IPS-15b (cell line): ENCODE results near the gene CACNB3.
A peak's percentile ranks its signal among the peaks of the same experiment; 100 is the strongest.

Experiments used
- H3K27me3 ChIP-seq: one replicate; pipeline ENCODE4 v1.6.1; 2013; ENCODE audit warnings: low read length; ENCODE audit not compliant: control insufficient read depth, insufficient read depth
- H3K36me3 ChIP-seq: one replicate; pipeline ENCODE4 v1.6.1; 2013; ENCODE audit warnings: low read length; ENCODE audit not compliant: control insufficient read depth, insufficient read depth
- H3K4me1 ChIP-seq: one replicate; pipeline ENCODE4 v1.6.1; 2013; ENCODE audit warnings: mild to moderate bottlenecking, low read length; ENCODE audit not compliant: control insufficient read depth, insufficient read depth
- H3K4me3 ChIP-seq: one replicate; pipeline ENCODE4 v1.5.1; 2013; ENCODE audit warnings: low read depth, low read length
- H3K9ac ChIP-seq: one replicate; pipeline ENCODE4 v1.6.1; 2013; ENCODE audit warnings: low read depth, mild to moderate bottlenecking, low read length
- H3K9me3 ChIP-seq: one replicate; pipeline ENCODE4 v1.6.1; 2013; ENCODE audit warnings: mild to moderate bottlenecking, low read length; ENCODE audit not compliant: control insufficient read depth, insufficient read depth

CACNB3 gene

GRCh38 chr12:48814262-48815125 lies 3.8 kb upstream of the CACNB3 start:
- Histone ChIP-seq H3K4me1 (peaks cover 18% of the 10 kb centered on the region), H3K9me3 (no peaks in the 10 kb centered on the region), H3K36me3 (no peaks in the 10 kb centered on the region), H3K9ac (no peak overlapping the region), H3K4me3 (peak overlapping the region; percentile 86), H3K27me3 (peaks cover 56% of the 10 kb centered on the region)

- no peaks in the 10 kb centered on the region for H3K36me3 ChIP-seq
- peak overlapping the region; percentile 86 for H3K4me3 ChIP-seq
- no peaks in the 10 kb centered on the region for H3K9me3 ChIP-seq
- H3K27me3 ChIP-seq: peaks cover 62% of the 10 kb centered on the region
- H3K4me1 ChIP-seq: peaks cover 23% of the 10 kb centered on the region
- no peak overlapping the region for H3K9ac ChIP-seq
Observed at GRCh38 chr12:48815126-48816110, 2.9 kb upstream of the CACNB3 start.

GRCh38 chr12:48816143-48816854 lies 2.0 kb upstream of the CACNB3 start:
- Histone ChIP-seq H3K4me1 (peaks cover 16% of the 10 kb centered on the region), H3K27me3 (peaks cover 60% of the 10 kb centered on the region), H3K9ac (no peak overlapping the region), H3K36me3 (no peaks in the 10 kb centered on the region), H3K9me3 (no peaks in the 10 kb centered on the region), H3K4me3 (peak overlapping the region; percentile 86)

GRCh38 chr12:48818831-48819590 lies 715 bp downstream of the CACNB3 start:
- Histone ChIP-seq H3K4me1 (peaks cover 15% of the 10 kb centered on the region), H3K9ac (peak overlapping the region; percentile 24), H3K4me3 (peak overlapping the region; percentile 88), H3K36me3 (no peaks in the 10 kb centered on the region), H3K27me3 (peaks cover 48% of the 10 kb centered on the region), H3K9me3 (no peaks in the 10 kb centered on the region)

GRCh38 chr12:48819986-48820725 lies 1.9 kb downstream of the CACNB3 start:
- H3K9me3 ChIP-seq: no peaks in the 10 kb centered on the region
- peaks cover 18% of the 10 kb centered on the region for H3K4me1 ChIP-seq
- H3K27me3 ChIP-seq: peaks cover 47% of the 10 kb centered on the region
- H3K9ac ChIP-seq: no peak overlapping the region
- H3K4me3 ChIP-seq: no peak overlapping the region
- H3K36me3 ChIP-seq: no peaks in the 10 kb centered on the region

- no peak overlapping the region for H3K4me3 ChIP-seq
Observed at GRCh38 chr12:48822139-48822538, 3.8 kb downstream of the CACNB3 start.

GRCh38 chr12:48822711-48823110 lies 4.4 kb downstream of the CACNB3 start:
- Histone ChIP-seq H3K36me3 (peaks cover 7% of the 10 kb centered on the region), H3K27me3 (peaks cover 25% of the 10 kb centered on the region), H3K4me1 (peaks cover 13% of the 10 kb centered on the region), H3K9ac (no peak overlapping the region), H3K9me3 (no peaks in the 10 kb centered on the region), H3K4me3 (no peak overlapping the region)

More at GRCh38 chr12:48822139-48822538, 3.8 kb downstream of the CACNB3 start:
- Histone ChIP-seq H3K36me3 (peaks cover 4% of the 10 kb centered on the region), H3K9me3 (no peaks in the 10 kb centered on the region), H3K4me1 (peaks cover 15% of the 10 kb centered on the region), H3K27me3 (peaks cover 30% of the 10 kb centered on the region), H3K9ac (no peak overlapping the region)

- Histone ChIP-seq H3K36me3 (peaks cover 10% of the 10 kb centered on the region), H3K27me3 (peaks cover 21% of the 10 kb centered on the region), H3K9me3 (no peaks in the 10 kb centered on the region), H3K9ac (no peak overlapping the region), H3K4me1 (peaks cover 13% of the 10 kb centered on the region), H3K4me3 (no peak overlapping the region)
Observed at GRCh38 chr12:48823281-48823680, 5.0 kb downstream of the CACNB3 start.

- Histone ChIP-seq H3K4me1 (peaks cover 13% of the 10 kb centered on the region), H3K4me3 (peak overlapping the region; percentile 3), H3K9me3 (no peaks in the 10 kb centered on the region), H3K36me3 (peaks cover 18% of the 10 kb centered on the region), H3K9ac (no peak overlapping the region), H3K27me3 (peaks cover 19% of the 10 kb centered on the region)
Observed at GRCh38 chr12:48824112-48824511, 5.8 kb downstream of the CACNB3 start.

- H3K9me3 ChIP-seq: no peaks in the 10 kb centered on the region
- peaks cover 11% of the 10 kb centered on the region for H3K27me3 ChIP-seq
Observed at GRCh38 chr12:48824905-48825304, 6.6 kb downstream of the CACNB3 start.

More at GRCh38 chr12:48824905-48825304, 6.6 kb downstream of the CACNB3 start:
- Histone ChIP-seq H3K4me3 (no peak overlapping the region), H3K4me1 (peaks cover 12% of the 10 kb centered on the region), H3K36me3 (peaks cover 24% of the 10 kb centered on the region), H3K9ac (peak overlapping the region; percentile 37)
